Epithelial cell of esophagus (primary cell): ENCODE results near the gene EGLN2.
A peak's percentile ranks its signal among the peaks of the same experiment; 100 is the strongest.

Experiments used
- DNase-seq: peaks from one replicate; pipeline ENCODE4 v3.0.0; 2010; ENCODE audit warnings: low read depth
- H3K4me3 ChIP-seq: 2 replicates; pipeline ENCODE4 v1.5.1; 2011; ENCODE audit warnings: mild to moderate bottlenecking, low read length, control low read depth
- TF ChIP-seq, protein P1 (sequence below): IDR thresholded peaks from 2 replicates; pipeline ENCODE4 v1.5.1; 2011; ENCODE audit warnings: low read depth, mild to moderate bottlenecking, low read length, control low read depth, inconsistent platforms; ENCODE audit not compliant: insufficient read depth; ENCODE audit errors: missing control alignments

EGLN2 gene

DNA sequence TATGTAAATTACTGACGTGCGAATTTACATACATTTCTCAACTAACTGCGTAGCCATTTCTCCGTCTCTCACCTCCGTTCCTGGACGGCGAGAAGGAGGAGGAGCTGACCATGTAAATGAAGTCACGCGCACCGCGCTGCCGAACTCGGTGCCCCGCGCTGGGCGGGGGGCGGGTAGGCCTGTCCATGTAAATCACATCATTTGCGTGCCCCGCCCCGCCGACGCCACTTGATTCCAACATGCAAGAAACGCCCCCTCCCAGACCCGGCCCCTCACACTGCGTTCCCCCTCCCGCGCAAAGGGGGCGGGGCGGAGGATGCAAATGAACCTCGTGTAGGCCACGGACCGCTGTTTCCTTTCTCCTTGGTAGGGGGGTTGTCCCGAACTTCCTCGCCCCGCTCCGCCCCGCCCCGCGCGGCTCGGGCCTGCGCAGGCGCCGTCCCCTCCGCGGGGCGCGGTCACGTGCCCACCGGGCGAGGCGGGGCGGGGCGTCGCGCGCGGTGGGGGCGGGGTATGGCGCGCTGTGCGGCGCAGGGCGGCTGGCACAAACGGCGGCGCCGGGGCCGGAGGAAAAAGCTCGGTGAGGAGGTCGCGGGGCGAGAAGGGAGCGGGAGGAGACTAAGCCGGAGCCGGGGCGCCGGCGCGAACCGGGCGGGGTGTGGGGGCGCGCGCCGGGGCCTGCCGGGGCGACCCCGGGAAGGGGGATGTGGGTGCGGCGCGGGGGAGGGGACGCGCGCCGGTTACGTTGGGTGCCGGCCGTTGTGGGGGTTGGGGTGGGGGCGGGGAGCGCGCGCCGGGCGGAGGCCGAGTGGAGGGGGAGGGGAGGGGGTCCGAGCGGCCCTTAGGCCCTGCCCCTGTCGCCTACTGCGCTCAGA is at the start of gene EGLN2:
Gene EGLN2 (plus strand): TSS at position 509 of the 875 bp plus-strand sequence. CDS start 1,382 bp downstream, outside the sequence.
- TF ChIP-seq, protein P1, sequence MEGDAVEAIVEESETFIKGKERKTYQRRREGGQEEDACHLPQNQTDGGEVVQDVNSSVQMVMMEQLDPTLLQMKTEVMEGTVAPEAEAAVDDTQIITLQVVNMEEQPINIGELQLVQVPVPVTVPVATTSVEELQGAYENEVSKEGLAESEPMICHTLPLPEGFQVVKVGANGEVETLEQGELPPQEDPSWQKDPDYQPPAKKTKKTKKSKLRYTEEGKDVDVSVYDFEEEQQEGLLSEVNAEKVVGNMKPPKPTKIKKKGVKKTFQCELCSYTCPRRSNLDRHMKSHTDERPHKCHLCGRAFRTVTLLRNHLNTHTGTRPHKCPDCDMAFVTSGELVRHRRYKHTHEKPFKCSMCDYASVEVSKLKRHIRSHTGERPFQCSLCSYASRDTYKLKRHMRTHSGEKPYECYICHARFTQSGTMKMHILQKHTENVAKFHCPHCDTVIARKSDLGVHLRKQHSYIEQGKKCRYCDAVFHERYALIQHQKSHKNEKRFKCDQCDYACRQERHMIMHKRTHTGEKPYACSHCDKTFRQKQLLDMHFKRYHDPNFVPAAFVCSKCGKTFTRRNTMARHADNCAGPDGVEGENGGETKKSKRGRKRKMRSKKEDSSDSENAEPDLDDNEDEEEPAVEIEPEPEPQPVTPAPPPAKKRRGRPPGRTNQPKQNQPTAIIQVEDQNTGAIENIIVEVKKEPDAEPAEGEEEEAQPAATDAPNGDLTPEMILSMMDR, result no peak
- H3K4me3 ChIP-seq, result peak within 1 kb of the TSS; percentile 79
- DNase-seq, result peak; percentile 100

DNA sequence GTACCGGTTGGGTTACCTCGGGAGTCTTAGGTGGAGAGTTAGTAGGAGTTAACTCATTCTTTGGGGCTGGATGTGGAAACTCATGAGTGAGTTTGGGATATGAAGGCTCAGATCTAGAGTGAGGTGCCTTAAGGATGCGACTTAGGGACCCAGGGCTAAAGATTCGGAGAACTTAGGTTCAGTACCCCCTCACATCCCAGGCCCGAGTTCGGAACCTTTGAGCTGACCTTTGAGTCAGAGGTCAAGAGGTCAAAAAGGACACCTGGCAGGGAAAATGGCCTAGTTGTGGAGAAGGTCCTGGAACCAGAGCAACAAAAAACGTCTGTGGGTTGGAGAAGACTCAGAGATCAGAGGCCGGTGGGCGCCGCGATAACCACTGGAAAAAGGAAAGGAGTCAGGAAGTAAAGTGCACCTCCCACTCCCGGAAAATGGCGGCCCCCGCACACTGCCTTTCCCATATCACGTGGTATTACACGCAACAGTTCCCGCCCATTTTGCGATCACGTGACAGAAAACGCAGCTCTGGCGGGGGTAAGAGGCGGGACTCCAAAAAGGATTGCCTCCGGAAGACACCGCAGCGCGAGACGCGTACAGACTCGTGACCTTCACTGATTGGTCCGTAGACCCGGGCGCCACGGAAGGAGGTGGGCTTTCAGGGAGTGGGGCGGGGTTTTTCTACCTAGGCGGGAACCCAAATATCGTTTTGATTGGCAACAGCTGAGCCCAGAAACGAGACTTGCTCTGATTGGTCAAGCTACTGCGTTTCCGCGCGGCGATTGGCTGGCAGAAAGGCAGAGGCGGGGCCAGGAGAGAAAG is 48.7 kb upstream of the EGLN2 start, which contains the start of gene ACTMAP:
Gene ACTMAP (minus strand): TSS at position 420 of the 816 bp plus-strand sequence. CDS start 674 bp downstream, outside the sequence.
- TF ChIP-seq, protein P1, result no peak
- peak; percentile 100 for DNase-seq
- peak within 1 kb of the TSS; percentile 99 for H3K4me3 ChIP-seq

DNA sequence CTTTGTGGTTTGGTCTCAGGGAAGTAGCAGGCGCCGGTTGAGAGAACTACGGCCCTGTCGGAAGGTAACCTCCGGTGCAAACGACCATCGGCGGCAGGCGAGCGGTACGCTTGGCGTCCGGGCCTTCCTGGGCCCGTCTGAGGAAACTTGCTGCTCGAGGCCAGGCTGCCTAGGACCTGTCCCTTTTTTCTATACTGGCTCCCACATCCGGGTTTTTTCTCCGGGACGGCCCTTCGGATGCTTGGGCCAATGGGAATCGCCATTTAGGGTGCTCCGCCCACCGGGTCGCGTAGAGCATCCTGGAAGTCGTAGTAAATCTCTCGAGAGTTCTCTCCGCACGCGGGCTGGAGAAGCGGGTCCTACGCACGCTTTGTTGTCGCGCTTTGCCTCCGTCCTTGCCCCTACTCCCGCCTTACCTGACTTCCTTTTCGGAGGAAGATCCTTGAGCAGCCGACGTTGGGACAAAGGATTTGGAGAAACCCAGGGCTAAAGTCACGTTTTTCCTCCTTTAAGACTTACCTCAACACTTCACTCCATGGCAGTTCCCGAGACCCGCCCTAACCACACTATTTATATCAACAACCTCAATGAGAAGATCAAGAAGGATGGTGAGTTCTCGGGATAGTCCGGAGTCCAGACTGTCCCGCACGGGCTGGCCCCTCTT is 48.0 kb upstream of the EGLN2 start, which contains the start of gene SNRPA:
Gene SNRPA (plus strand): TSS at position 330 of the 664 bp plus-strand sequence. CDS start 206 bp downstream, at position 536.
- TF ChIP-seq, protein P1, result no peak
- H3K4me3 ChIP-seq, result peak within 1 kb of the TSS; percentile 99
- DNase-seq, result peak; percentile 98

DNA sequence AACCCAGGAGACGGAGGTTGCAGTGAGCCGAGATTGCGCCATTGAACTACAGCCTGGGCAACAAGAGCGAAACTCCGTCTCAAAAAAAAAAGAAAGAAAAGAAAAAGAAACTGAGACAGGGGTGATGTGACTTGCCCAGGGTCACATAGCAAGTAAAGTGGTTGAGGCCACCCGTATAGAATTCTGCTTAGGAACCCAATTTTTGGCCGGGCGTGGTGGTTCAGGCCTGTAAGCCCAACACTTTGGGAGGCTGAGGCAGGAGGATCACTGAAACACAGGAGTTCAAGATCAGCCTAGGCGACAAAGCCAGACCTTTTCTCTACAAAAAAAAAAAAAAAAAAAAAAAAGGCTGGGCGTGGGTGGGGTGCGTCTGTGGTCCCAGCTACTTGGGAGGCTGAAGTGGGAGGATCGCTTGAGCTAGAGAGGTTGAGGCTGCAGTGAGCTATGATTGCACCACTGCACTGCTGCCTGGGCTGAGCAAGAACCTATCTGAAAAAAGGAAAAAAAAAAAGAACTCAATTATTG is 46.7 kb upstream of the EGLN2 start:
- peak overlapping the region; percentile 99 for H3K4me3 ChIP-seq
- no peak for DNase-seq
- TF ChIP-seq, protein P1, result no peak

DNA sequence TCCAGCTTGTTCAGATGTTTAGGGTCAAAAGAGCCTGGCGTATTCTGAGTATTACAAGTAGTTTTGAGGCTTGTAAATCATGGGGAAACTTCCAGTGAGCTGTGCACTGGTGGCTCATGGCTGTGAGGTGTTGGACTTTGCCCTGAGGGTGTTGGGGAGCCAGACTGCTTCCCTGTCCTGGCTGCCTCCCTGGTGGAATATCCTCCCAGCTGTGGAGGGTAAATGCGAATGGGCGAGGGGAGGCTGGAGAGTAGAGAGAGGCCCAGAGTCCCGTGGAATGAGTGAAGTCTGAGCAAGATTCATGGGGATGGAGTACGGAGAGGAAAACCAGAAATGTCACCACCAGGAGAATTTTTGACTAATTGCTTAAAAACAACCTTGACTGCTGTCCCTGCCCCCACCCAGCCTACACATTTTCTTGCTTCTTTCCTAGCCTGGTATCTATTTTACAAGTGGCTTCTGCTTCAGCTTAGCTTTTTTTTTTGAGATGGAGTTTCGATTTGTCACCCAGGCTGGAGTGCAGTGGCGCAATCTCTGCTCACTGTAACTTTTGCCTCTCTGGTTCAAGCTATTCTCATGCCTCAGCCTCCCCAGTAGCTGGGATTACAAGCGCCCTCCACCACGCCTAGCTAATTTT is 44.3 kb upstream of the EGLN2 start:
- H3K4me3 ChIP-seq, result no peak overlapping the region
- TF ChIP-seq, protein P1, result no peak
- DNase-seq, result peak; percentile 55

DNA sequence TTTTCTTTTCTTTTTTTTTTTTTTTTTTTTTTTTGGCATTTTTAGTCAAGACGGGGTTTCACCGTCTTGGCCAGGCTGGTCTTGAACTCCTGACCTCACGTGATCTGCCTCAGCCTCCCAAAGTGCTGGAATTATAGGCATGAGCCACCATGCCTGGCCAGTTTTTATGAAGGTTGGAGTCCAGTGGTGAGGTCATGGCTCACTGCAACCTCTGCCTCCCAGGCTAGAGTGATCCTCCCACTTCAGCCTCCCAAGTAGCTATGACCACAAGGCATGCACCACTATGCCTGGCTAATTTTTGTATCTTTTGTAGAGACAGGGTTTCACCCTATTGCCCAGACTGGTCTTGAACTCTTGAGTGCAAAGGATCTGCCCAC is 43.8 kb upstream of the EGLN2 start:
- TF ChIP-seq, protein P1, result no peak
- no peak overlapping the region for H3K4me3 ChIP-seq
- no peak for DNase-seq
